Measurements from ENCODE around the gene ERC2.

The ERC2 gene

GRCh38 chr3:56219894-56220805 lies 248.1 kb downstream of the ERC2 start:
- no peaks in the 10 kb centered on the region for H3K36me3 ChIP-seq (ENCODE audit: control insufficient read depth in 2 of 2, insufficient read depth in 1 of 2, low read length in 2 of 2)
- POLR2A ChIA-PET, result no interaction called here
- CTCF ChIA-PET, result interaction anchor here (0.6 kb wide), 1 partner anchor 1225 kb away, joined by 4 read pairs; no protein-coding TSS in a partner anchor

DNA sequence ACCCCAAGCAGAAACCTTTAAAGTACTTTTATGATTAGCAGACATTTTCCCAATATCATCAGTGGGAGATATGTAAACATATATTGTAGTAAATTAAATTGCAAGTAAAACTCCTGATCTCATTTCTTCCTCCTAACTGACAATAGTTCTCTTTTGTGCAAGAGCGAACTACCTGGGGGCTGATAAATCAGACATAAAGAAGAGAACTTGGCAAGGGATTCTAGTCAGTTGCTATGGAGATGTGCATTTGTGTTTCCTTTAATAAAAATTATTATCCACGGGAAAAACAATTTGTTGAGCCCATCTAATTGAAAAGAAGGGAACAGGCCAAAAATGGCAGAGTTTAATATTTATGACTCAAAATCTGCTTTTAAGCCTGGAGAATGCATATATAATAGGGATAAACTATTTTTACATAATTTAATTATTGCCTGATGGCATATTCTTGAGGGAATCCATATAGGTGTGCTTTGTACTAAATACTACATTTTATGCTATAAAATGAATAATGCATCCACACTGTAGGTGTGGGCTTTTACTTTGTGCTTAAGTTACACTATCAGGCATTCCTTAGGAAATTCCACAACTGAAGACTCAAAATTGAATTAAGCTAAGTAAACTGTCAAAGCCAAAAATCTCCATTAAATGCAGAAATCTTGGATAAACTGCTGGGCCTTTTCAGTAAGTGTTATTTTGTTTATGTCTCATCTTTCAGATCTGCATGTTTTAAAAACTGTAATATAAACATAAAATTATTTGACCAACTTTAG lies 258.1 kb downstream of the ERC2 start:
- Histone ChIP-seq H3K27ac (ENCODE audit: extremely low read depth, low read depth, low read length) (no peak overlapping the region), H3K36me3 (ENCODE audit: control insufficient read depth in 2 of 2, insufficient read depth in 1 of 2, low read length in 2 of 2) (no peaks in the 10 kb centered on the region), H3K4me1 (ENCODE audit: control insufficient read depth, insufficient read depth, low read length) (no peaks in the 10 kb centered on the region; the same call in 1 of the 2 replicates), H3K4me3 (ENCODE audit: low read depth, low read length) (no peak overlapping the region), H3K9me3 (ENCODE audit: control insufficient read depth, insufficient read depth, low read depth, low read length) (no peaks in the 10 kb centered on the region)
- POLR2A ChIA-PET, result no interaction called here
- CTCF ChIA-PET, result no interaction called here
- no peak for TF ChIP-seq TSHZ1 (tag by site-specific recombination; IDR thresholded peaks at IDR 0.05; ENCODE audit: borderline replicate concordance)
- no peak for TF ChIP-seq SCRT1 (tag by site-specific recombination; IDR thresholded peaks at IDR 0.05; ENCODE audit: borderline replicate concordance)
- TF ChIP-seq, protein P1, sequence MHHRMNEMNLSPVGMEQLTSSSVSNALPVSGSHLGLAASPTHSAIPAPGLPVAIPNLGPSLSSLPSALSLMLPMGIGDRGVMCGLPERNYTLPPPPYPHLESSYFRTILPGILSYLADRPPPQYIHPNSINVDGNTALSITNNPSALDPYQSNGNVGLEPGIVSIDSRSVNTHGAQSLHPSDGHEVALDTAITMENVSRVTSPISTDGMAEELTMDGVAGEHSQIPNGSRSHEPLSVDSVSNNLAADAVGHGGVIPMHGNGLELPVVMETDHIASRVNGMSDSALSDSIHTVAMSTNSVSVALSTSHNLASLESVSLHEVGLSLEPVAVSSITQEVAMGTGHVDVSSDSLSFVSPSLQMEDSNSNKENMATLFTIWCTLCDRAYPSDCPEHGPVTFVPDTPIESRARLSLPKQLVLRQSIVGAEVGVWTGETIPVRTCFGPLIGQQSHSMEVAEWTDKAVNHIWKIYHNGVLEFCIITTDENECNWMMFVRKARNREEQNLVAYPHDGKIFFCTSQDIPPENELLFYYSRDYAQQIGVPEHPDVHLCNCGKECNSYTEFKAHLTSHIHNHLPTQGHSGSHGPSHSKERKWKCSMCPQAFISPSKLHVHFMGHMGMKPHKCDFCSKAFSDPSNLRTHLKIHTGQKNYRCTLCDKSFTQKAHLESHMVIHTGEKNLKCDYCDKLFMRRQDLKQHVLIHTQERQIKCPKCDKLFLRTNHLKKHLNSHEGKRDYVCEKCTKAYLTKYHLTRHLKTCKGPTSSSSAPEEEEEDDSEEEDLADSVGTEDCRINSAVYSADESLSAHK (tag by site-specific recombination; IDR thresholded peaks at IDR 0.05), result no peak
- TF ChIP-seq, protein P2, sequence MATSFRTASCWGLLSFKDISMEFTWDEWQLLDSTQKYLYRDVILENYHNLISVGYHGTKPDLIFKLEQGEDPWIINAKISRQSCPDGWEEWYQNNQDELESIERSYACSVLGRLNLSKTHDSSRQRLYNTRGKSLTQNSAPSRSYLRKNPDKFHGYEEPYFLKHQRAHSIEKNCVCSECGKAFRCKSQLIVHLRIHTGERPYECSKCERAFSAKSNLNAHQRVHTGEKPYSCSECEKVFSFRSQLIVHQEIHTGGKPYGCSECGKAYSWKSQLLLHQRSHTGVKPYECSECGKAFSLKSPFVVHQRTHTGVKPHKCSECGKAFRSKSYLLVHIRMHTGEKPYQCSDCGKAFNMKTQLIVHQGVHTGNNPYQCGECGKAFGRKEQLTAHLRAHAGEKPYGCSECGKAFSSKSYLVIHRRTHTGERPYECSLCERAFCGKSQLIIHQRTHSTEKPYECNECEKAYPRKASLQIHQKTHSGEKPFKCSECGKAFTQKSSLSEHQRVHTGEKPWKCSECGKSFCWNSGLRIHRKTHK (tag by site-specific recombination; IDR thresholded peaks at IDR 0.05), result no peak
- no peak for TF ChIP-seq ZNF37A (tag by site-specific recombination; IDR thresholded peaks at IDR 0.05)
- no peak for TF ChIP-seq YY1 (tag by site-specific recombination; IDR thresholded peaks at IDR 0.05)
- no peak for TF ChIP-seq ZBTB7A (tag by site-specific recombination; IDR thresholded peaks at IDR 0.05; ENCODE audit: low read depth)

More at GRCh38 chr3:56219894-56220805, 248.1 kb downstream of the ERC2 start:
- no peaks in the 10 kb centered on the region for H3K9me3 ChIP-seq (ENCODE audit: control insufficient read depth, insufficient read depth, low read depth, low read length)
- H3K4me1 ChIP-seq (ENCODE audit: control insufficient read depth, insufficient read depth, low read length), result peaks cover 4% of the 10 kb centered on the region; the same call in 1 of the 2 replicates
- H3K27ac ChIP-seq (ENCODE audit: extremely low read depth, low read depth, low read length), result no peak overlapping the region
- no peak overlapping the region for H3K4me3 ChIP-seq (ENCODE audit: low read depth, low read length)
- TF ChIP-seq ZNF416 (tag by site-specific recombination; IDR thresholded peaks at IDR 0.05) (no peak), ZBTB7A (tag by site-specific recombination; IDR thresholded peaks at IDR 0.05; ENCODE audit: low read depth) (no peak), ZNF654 (tag by site-specific recombination; IDR thresholded peaks at IDR 0.05; ENCODE audit: low read depth) (no peak), ZNF521 (tag by site-specific recombination; IDR thresholded peaks at IDR 0.05) (no peak), ZNF549 (tag by site-specific recombination; IDR thresholded peaks at IDR 0.05) (no peak), ZNF221 (tag by site-specific recombination; IDR thresholded peaks at IDR 0.05; ENCODE audit: borderline replicate concordance) (no peak), ZNF544 (tag by site-specific recombination; IDR thresholded peaks at IDR 0.05) (no peak), ZNF585B (tag by site-specific recombination; IDR thresholded peaks at IDR 0.05) (no peak), ZIC2 (tag by site-specific recombination; IDR thresholded peaks at IDR 0.05) (no peak), INSM2 (tag by site-specific recombination; IDR thresholded peaks at IDR 0.05) (no peak), ZNF692 (tag by site-specific recombination; IDR thresholded peaks at IDR 0.05) (no peak), ZNF24 (tag by site-specific recombination; IDR thresholded peaks at IDR 0.05) (no peak), ZNF658 (tag by site-specific recombination; IDR thresholded peaks at IDR 0.05) (no peak), ZNF391 (tag by site-specific recombination; IDR thresholded peaks at IDR 0.05; ENCODE audit: borderline replicate concordance, low read depth) (no peak), ZNF16 (tag by site-specific recombination; IDR thresholded peaks at IDR 0.05; ENCODE audit: low read depth) (no peak)
- TF ChIP-seq, protein P3, sequence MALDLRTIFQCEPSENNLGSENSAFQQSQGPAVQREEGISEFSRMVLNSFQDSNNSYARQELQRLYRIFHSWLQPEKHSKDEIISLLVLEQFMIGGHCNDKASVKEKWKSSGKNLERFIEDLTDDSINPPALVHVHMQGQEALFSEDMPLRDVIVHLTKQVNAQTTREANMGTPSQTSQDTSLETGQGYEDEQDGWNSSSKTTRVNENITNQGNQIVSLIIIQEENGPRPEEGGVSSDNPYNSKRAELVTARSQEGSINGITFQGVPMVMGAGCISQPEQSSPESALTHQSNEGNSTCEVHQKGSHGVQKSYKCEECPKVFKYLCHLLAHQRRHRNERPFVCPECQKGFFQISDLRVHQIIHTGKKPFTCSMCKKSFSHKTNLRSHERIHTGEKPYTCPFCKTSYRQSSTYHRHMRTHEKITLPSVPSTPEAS (tag by site-specific recombination; IDR thresholded peaks at IDR 0.05), result no peak

Data from HEK293 (cell line).